Measurements from ENCODE around the gene IDI2. TPM values are rescaled to one million over a fixed set of nuclear protein-coding genes. Genes with fewer than 3 reads are reported as not detected.
A peak's percentile ranks its signal among the peaks of the same experiment; 100 is the strongest.

Gene IDI2
- total RNA-seq, 1 experiment from 2014 or later, result not detected

GRCh38 chr10:983971-984655 is 41.5 kb downstream of the IDI2 start:
- no peak for DNase-seq (ENCODE audit: low read depth)

- no peak for DNase-seq (ENCODE audit: low read depth)
Measured at GRCh38 chr10:983401-983800, 42.3 kb downstream of the IDI2 start.

- DNase-seq (ENCODE audit: low read depth), result no peak
Measured at GRCh38 chr10:980468-981093, 45.1 kb downstream of the IDI2 start.

- DNase-seq (ENCODE audit: low read depth), result peak; percentile 11
Measured at GRCh38 chr10:978826-979421, 46.7 kb downstream of the IDI2 start.

- DNase-seq (ENCODE audit: low read depth), result no peak
Measured at GRCh38 chr10:976316-976715, 49.3 kb downstream of the IDI2 start.

- no peak for DNase-seq (ENCODE audit: low read depth)
Measured at GRCh38 chr10:974785-975074, 50.9 kb downstream of the IDI2 start.

GRCh38 chr10:974038-974784 is 51.4 kb downstream of the IDI2 start:
- no peak for DNase-seq (ENCODE audit: low read depth)

GRCh38 chr10:972763-973162 is 52.9 kb downstream of the IDI2 start:
- DNase-seq (ENCODE audit: low read depth), result no peak

GRCh38 chr10:971613-972012 is 54.0 kb downstream of the IDI2 start:
- DNase-seq (ENCODE audit: low read depth), result no peak

- no peak for DNase-seq (ENCODE audit: low read depth)
Measured at GRCh38 chr10:971150-971542, 54.5 kb downstream of the IDI2 start.

GRCh38 chr10:970311-971149 is 55.1 kb downstream of the IDI2 start:
- DNase-seq (ENCODE audit: low read depth), result no peak

- DNase-seq (ENCODE audit: low read depth), result no peak
Measured at GRCh38 chr10:969473-970150, 56.0 kb downstream of the IDI2 start.

Other genes with a start within 250 kb of the IDI2 start
- 49.5 and 62.7 TPM in 2 replicates for gene LARP4B, start 94.2 kb downstream of the IDI2 start, total RNA-seq (2014; rRNA removed; shearing (Covaris generic))
- gene GTPBP4, start 37.4 kb downstream of the IDI2 start, total RNA-seq (2014; rRNA removed; shearing (Covaris generic)), result 59.1 and 87.0 TPM in 2 replicates
- gene IDI1, start 23.3 kb upstream of the IDI2 start, total RNA-seq (2014; rRNA removed; shearing (Covaris generic)), result 113 and 125 TPM in 2 replicates
- 15.4 TPM in 2 replicates for gene WDR37, start 30.5 kb upstream of the IDI2 start, total RNA-seq (2014; rRNA removed; shearing (Covaris generic))